Activated CD8-positive, alpha-beta memory T cell treated with anti-CD3 and anti-CD28 coated beads for 24 hours (primary cell): ENCODE measurements around the gene SNX7.
A peak's percentile ranks its signal among the peaks of the same experiment; 100 is the strongest.

Experiments
- DNase-seq: peaks from one replicate; pipeline ENCODE4 v3.0.0-alpha.2; 2020

SNX7 gene

GRCh38 chr1:98769162-98769561 is 107.6 kb downstream of the SNX7 start:
- no peak for DNase-seq

GRCh38 chr1:98781906-98782305 is 120.4 kb downstream of the SNX7 start:
- no peak for DNase-seq

DNA sequence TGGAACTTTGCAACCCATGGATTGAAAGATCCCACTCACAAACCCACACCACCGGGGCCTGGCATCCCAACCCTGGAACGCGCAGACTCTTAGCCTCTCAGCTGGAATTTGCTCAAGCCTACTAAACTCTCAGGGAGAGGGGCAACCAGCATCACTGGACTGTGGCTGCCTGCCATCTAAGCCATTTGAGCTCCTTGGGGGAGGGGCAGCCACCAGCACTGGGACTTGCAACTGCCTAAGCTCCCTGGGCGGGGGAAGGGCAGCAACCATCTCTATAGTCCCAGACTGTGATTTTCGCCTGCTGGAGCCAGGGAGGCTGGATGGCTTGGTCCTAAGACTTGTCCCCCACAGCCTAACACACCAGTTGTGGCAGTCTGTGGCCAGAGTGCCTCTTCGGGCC is 122.3 kb downstream of the SNX7 start:
- DNase-seq = no peak

DNA sequence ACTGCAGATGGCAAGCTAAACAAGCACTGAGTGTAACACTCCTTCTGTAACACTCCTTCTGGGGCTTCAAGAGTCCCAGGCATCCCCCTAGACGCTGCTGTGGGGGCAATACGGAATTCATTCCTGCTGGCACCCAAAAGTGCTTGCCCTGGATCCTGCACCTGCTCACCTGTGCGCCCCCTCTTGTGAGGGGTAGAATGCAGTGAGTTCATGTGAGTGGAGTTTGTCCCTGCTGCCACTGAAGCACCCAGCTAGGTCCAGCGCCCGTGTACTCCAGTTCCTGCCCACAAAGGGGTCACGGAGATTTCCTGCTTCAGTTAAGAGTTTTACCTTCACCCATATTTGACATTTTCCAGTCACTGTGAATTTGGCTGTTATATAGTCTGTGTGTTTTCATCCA is 130.0 kb downstream of the SNX7 start:
- DNase-seq = no peak

GRCh38 chr1:98792123-98792522 is 130.6 kb downstream of the SNX7 start:
- no peak for DNase-seq

GRCh38 chr1:98793136-98793535 is 131.6 kb downstream of the SNX7 start:
- DNase-seq = no peak

DNA sequence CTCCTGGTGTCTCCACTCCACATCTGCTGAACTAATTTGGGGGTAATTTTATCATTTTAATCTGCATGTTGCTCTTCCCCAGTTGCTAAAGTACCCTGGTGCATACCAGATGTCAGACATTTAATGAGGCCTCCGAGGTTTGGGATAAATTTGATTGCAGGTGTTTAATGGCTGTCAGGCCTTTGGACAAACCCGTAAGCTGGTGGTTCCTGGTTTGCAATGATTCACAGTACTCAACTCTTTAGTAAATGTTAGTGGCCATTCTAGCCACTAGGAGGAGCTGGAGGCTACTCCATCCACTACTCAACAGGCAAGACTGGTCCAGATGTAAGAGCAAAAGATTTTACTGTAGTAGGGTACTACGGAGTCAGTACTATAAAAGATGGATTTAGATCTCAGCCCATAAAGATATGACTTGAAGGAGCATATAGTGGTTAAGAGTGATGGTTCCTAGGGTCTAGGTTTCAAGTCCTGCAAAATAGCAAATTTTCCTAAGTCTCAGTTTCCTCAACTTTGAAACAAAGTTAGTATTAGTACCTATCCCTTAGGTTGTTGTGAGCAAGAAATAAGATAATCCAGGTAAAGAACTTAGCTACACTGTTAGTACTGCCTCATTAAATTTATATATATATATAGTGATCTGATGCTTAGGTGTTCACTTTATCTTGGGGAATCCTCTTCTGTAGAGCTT is 132.8 kb downstream of the SNX7 start:
- peak; percentile 60 for DNase-seq

- no peak for DNase-seq
These were observed 134.5 kb downstream of the SNX7 start for GRCh38 chr1:98796049-98796448.

- DNase-seq = no peak
These were observed 136.0 kb downstream of the SNX7 start for GRCh38 chr1:98797506-98797905.
